DMS153 treated with DMSO at 0.1 percent for 48 hours (cell line): ENCODE results near the gene CALML3.

Experiments used
- DNase-seq: peaks from one replicate; lab custom pipeline; 2025; ENCODE audit not compliant: unreplicated experiment; lab: John Stamatoyannopoulos, UW

Gene CALML3

DNA sequence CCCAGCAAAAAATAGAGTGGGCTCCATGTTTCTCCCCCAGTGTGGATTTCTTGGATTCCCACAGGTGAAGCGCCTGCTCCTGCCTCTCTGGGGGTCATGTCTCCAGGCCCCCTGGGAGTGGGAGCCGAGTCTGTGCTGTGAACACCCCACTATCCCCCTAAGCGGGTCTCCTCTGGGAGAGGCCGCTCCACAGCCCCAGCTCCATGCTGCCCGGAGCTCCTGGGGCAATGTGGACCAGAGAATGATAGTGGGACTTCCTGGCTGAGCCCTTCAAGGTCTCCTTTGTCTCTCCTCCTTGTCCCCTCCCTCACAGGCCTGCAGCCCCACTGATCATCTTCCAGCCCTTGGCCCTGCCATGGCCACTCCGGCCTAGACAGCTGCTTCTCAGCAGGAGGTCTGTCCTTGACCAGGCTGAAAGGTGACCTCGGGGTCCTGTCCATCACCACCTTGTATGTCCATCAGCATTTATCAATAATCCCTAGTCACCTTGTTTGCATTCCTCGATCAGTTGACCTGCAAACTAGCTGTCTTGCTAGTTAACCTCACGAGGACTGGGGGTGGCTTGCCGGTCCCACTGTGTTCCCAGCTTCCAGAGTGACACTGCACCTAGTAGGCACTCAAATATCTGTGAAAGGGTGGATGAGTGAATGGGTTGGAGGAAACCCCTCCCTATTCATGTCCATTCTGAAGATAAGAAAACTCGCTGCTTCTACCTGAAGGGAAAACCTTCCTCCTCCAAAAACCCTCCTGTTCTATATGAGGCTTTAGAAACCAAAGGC, 776 bp upstream of the CALML3 start:
- no peak for DNase-seq

DNA sequence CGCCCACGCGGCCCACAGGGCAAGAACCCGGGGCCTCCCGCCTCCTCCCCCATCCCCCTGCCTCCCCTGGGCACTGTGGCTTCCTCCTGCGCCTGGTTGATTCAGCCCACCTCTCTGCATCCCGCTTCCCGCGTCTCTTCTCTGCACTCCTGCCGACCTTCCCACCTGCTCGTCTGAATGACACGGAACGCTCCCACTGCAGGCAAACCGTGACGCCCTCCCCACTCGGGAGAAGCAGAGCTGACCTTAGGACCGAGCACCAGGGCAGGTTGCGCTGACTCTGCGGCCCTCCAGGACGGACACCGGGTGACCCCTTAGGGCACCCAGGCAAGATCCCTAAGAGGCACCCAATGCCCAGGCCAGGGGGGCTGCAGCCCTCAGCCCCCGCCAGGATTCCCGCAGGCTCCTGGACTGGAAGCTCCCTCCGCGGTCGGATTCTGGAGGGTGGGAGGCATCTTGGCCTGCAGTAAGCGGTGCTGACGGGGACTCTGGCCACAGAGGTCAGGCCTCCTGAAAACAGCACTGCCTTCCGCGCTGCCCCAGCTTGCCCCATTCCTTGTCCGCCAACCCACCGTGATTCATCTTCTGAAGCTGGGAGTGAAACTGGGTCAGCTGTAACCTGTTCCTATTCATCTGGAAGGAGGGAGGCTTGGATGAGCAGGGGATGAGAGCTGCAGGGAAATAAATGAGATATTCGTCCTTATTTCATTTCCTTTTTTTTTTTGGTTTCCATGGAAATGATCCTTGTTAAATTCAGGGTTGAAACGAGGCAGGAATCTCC, 990 bp downstream of the CALML3 start:
- DNase-seq = no peak

DNA sequence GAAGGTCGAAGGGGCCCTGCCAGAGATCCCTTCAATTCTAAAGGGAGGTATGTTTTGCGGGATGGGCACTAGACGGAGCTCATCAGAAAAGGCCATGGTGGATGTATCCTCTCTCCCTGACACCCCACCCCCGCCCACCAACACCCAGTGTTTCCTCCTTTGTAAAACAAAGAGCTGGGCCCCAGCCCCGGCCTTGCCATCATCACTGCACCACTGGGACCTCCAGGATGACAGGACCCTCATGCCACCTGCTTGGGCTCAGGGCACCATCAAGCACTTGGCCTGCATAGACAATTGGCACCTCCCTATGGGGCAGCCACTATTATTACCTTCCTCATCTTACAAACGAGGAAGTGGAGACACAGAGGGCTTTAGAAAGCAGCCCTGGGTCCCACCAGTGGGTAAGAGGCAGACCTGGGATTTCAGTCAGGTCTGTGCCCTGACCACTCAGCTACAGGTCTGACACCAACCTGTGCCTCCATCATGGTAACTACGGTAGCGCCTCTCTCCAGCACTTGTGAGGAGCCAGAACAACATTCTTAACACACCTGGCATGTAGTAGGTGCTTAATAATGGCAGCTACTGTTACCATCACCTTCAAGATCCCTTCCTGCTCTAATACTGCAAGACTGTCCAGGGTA, 2.0 kb downstream of the CALML3 start:
- DNase-seq = no peak

DNA sequence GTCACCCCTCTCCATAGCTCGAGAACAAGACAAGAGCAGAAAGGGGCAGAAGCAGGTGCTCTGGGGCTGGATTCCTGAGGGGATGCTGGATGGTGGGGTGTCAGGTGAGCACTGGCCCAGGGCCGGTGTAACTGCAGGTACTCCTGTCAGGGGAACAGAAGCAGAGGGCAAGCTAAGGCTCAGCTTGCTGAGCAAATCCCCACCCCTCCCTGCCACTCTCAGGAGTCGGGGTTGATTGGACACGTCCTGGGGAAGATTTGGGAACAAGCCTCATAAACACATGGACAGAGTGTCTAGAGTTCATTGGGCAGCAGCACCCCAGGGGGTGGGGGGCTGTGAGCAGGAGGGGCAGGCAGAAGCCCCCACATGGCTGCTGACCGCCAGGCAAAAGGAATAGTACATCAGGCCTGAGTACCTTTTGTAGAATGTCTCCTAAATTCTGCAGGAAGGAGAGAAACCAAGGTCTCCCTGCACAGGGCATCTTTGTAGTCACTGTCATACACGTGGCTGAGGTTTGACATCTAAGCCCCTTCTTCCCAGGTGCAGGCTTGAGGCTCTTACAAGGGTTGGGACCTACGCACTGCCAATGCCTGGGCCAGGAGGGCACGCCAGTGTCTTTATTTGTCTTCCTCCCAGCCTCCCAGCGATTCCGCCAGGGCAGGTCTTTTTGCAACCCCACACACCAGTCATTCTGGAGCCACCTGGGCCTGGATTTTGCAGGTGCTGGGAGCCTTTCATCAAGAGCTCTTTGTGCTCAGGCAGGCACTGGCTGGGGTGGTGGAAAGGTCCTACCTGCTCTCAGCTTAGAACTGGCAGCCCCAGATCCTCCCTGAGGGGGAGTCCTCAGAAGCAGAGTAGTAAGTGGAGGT, 2.8 kb downstream of the CALML3 start:
- DNase-seq = peak; percentile 24

DNA sequence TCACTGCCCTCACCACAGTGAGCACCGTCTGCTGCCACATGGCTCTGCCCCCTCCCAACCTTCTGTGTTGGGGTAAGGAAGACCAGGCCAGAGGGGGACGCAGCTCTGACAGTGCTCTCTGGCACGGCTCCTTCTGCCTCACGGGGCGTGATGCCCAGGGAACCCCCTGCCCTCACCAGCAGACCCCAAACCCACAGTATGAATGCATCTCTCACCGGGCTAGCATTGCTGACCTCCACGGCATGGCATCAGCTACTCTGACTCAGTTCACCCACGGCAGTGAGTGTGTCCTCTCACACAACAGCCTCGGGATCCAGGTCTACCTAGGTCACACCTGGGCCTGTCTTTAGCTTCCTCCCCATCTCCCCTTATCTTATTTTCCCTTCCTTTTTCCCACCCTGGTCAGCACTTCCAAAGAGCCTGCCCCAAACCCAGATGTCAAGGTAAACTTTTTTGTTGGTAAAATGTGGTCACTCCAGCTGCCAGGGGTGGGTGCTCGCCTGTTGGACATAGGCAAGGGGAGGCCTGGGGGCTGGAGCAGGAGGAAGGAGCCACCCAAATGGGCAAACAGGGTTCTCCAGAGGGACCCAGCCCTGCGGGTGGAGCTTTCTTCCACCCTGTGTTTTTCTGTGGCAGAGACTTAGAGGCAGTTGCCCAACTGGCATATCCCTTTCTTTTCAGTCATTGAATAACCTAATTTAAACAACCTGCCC, 4.4 kb downstream of the CALML3 start:
- DNase-seq = no peak

DNA sequence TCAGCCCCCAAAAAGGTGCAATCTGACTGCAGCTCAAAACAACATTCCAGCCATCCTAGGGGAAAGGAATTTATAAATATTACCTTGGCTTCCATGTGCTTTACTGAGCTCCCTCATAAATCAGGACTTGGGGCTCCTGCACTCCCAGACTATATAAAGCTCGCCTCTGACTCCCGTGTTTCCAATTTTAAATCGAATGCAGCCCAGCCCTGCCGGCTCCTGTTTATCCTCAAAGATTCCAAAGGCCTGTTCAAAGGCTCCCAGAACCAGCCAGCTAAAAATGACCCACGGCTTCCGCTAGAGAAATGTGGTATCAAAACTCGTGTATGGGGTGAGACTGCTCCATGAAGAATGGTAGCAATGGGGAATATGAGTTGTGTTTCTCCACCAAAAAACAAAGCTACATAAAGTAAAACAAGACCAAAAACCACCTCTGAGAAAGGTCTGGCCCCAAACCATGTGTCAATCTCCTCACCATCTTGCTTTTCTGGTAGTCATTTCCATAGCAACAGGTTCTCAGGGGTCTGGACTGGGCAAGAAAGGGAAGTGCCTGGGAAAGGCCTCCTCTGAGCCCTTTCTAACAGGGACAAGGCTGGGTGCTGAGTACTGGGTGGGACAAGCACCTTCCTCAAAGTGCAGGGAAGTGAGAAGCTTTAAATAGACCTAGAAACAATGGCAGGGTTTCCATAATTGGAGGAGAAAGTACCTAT, 5.1 kb downstream of the CALML3 start:
- no peak for DNase-seq

- no peak for DNase-seq
Observed at GRCh38 chr10:5530412-5530806, 5.6 kb downstream of the CALML3 start.

DNA sequence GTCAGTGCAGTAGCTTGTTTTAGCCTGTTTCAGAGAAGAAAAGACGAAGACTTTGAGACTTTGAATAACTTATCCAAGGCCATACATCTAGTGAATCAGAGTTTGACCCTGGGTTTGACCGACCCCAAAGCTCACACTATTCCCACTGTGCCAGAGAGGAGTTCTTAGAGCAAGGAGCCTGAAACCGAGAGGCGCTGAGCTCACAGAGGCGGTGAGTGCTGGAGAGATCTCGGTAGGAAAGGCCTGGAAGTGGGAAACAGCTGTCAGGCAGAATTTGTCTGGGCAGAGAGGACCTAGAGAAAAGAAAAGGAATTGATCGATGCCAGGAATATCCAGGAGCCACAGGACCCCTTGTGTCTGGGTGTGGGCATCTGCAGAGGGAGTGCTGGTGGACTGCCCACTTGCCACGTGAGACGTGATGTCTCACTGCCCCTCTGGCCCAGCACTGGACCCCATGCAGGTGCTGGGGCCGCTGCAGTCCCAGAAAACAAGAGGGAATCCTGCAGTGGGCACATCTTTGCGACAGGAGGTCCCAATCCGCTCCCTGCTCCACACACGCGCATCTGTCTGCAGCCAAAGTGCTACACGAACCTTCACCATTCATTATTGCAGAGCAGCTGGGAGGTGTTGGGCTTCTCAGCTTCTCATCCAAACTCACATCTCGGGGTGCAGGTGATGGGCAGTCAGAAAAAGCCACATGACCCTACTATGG, 6.2 kb downstream of the CALML3 start:
- DNase-seq = no peak

- DNase-seq = no peak
Observed at GRCh38 chr10:5531558-5532306, 7.0 kb downstream of the CALML3 start.

- no peak for DNase-seq
Observed at GRCh38 chr10:5532307-5532605, 7.5 kb downstream of the CALML3 start.

GRCh38 chr10:5532618-5533097, 7.9 kb downstream of the CALML3 start:
- no peak for DNase-seq

- no peak for DNase-seq
Observed at GRCh38 chr10:5533098-5533731, 8.5 kb downstream of the CALML3 start.

DNA sequence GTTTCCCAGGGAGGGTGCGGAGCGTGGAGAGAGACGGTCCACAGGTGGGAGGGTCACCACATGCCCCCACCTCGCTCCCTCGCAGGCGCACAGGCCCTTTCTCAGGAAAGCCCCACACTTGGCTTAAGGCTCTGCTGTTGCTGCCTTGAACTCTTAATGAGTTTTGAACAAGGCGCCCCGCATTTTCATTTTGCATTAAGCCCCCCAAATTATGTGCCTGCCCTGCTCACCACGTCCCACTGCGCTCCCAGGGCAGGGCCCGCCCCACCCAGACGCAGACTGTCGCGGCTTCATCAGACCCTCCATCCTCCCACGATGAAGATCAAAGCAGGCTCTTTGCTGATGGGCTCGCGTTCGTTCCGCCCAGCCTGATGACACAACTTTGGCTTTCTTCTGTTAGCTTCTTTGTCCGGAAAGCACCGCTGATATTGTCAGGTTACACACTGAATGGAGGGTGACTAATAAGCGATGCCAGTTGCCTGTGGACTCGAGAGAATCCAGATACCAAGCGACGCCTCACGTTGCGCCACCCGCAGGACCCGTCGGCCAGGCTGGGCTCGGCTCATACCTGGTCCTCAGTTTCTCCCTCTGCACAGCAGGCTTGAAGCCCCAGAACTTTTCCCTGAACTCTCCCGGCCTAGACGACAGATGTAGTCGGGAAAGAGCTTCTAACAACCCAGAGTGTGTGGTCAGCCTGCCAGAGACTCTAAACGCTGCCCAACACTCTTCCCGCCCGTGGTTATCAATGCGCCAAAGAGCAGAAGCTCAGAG, 9.5 kb downstream of the CALML3 start:
- DNase-seq = no peak

GRCh38 chr10:5534880-5535856, 10.4 kb downstream of the CALML3 start:
- DNase-seq = no peak

- no peak for DNase-seq
Observed at GRCh38 chr10:5536486-5537081, 11.8 kb downstream of the CALML3 start.

DNA sequence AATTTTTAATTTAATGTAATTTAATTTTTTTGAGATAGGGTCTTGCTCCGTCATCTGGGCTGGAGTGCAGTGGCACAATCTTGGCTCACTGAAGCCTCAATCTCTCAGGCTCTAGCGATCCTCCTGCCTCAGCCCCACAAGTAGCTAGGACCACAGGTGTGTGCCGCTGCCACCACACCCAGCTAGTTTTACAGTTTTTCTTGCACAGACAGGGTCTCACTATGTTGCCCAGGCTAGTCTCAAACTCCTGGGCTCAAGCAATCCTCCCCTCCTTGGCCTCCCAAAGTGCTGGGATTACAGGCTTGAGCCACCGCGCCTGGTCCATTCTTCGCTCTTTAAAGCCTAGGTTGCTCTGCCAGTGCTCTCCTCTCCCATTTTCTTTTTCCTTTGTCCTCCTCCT, 12.9 kb downstream of the CALML3 start:
- DNase-seq = no peak
